Metanephros (tissue), 1 donor: ENCODE measurements around the gene GPHB5. TPM values are rescaled to one million over a fixed set of nuclear protein-coding genes. Genes with fewer than 3 reads are reported as not detected.

Experiments
- total RNA-seq: library from RNA; depleted of rRNA; stranded (reverse); fragments of >200 nt; gene quantifications from one replicate; pipeline ENCODE4 v1.2.3, GENCODE V29; 2014

GPHB5 gene, protein sequence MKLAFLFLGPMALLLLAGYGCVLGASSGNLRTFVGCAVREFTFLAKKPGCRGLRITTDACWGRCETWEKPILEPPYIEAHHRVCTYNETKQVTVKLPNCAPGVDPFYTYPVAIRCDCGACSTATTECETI
- not detected for total RNA-seq

DNA sequence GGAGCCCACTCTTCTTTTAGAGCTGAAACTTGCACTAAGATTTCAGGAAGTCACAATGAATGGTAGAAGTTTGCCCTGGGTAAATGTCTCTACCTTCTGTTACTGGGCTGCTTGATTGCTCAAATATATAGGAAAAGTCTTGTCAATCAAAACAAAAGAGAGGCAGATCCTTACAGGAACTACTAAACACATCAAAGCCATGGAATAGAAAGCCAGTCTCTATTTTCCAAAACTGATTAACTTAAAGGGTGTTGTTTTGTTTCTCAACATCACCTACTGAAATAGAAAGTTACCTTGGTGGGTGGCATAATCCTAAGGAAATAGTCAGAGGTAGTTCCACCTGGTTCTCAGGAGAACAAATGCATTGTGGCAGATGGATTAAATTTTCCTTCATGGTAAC lies at the start of gene GPHB5:
Gene GPHB5, minus strand, starts transcription at position 101 of the 400 bp plus-strand sequence. CDS start 1,086 bp downstream, outside the sequence.

Other genes starting within 250 kb of the GPHB5 start
- 13.4 TPM for gene RHOJ, start 114.5 kb downstream of the GPHB5 start, total RNA-seq
- gene PPP2R5E, start 224.4 kb upstream of the GPHB5 start, total RNA-seq = 23.0 TPM